Ovary (tissue), 9 donors: ENCODE data around the gene YAF2. TPM values are rescaled to one million over a fixed set of nuclear protein-coding genes. Genes with fewer than 3 reads are reported as not detected.

Experiments
- DNase-seq, 5 donors: peaks; one replicate each; pipeline ENCODE4 v3.0.0-alpha.2; 2019 to 2020
- H3K27ac ChIP-seq, 2 donors: fragments of 200-600 bp; one replicate each; pipeline versions ENCODE4 v1.5.1 to v1.8.0; 2019 to 2022
- H3K27me3 ChIP-seq: fragments of 200-600 bp; one replicate; pipeline ENCODE4 v1.8.0; 2022
- H3K36me3 ChIP-seq: fragments of 200-600 bp; sonication (generic); one replicate; pipeline ENCODE4 v1.5.1; 2019
- H3K4me1 ChIP-seq: one replicate; pipeline ENCODE4 v1.8.1; 2013; ENCODE audit warnings: mild to moderate bottlenecking, moderate library complexity; ENCODE audit not compliant: insufficient read depth
- H3K4me3 ChIP-seq: fragments of 200-600 bp; sonication (generic); one replicate; pipeline ENCODE4 v1.5.1; 2017
- H3K9me3 ChIP-seq, 2 donors: fragments of 200-600 bp in 1 of 2; sonication (generic) in 1 of 2; one replicate each; pipeline versions ENCODE4 v1.5.1 to v1.8.1; 2013 to 2019; ENCODE audit warnings: mild to moderate bottlenecking in 1 of 2, moderate library complexity in 1 of 2
- CTCF ChIP-seq, 3 donors: fragments of 450-650 bp in 2 of 3; fragments of 200-600 bp in 1 of 3; IDR thresholded peaks; one replicate each; pipeline versions ENCODE4 v1.5.1 to v1.8.0; 2016 to 2022; ENCODE audit warnings: antibody characterized with exemption in 3 of 3, mild to moderate bottlenecking in 1 of 3
- EP300 ChIP-seq: sonication (generic); formaldehyde crosslinking; IDR thresholded peaks from one replicate; pipeline ENCODE4 v1.6.1; 2017; ENCODE audit warnings: antibody characterized with exemption
- POLR2A ChIP-seq: fragments of 450-650 bp; IDR thresholded peaks from one replicate; pipeline ENCODE4 v1.6.1; 2017; ENCODE audit warnings: antibody characterized with exemption, mild to moderate bottlenecking, moderate library complexity
- WGBS, 3 donors: extraction: QIAGEN DNeasy Blood & Tissue Kit in 1 of 3; methylation state at CpG; one replicate each; pipeline versions ENCODE4 v1.1.5 to v1.1.7; 2013 to 2017; 5-methylcytosine and 5-hydroxymethylcytosine counted together
- intact Hi-C, 4 donors: fragments of 100-400 bp; cut with DNase I; formaldehyde crosslinking; loops; one replicate each; pipeline versions ENCODE4 v1.11.0 to v1.15.1; 2022 to 2023
- polyA plus RNA-seq, 2 donors: library from polyadenylated mRNA; stranded (reverse); fragments of 200-250 nt in 1 of 2; fragments of 350-450 nt in 1 of 2; fragmentation: Illumina TruSeq in 1 of 2; extraction: RNeasy Lipid Tissue Mini Kit (QIAGEN cat#74804) in 1 of 2; gene quantifications; one replicate each; pipeline ENCODE4 v1.2.3, GENCODE V29; 2013 to 2014
- total RNA-seq, 7 donors: library from RNA; depleted of rRNA in 2 of 7; stranded (reverse); fragments of >200 nt in 2 of 7; fragmentation: NEBNext Ultra II Directional in 3 of 7; extraction: Animal tissue kit (Norgen Biotek cat#: 25700) in 3 of 7; gene quantifications; one replicate each; pipeline versions ENCODE4 v1.1.0 to v1.2.4, GENCODE V29; 2016 to 2023
- donor health status: DM: no; HTN: no; CAD: no; lungs with moderate emphysema.
- donor health status: DM: no; HTN: no; CAD: no.
- donor health status: Bipolar disorder and iron deficiency.
- donor health status: DM: yes; HTN: yes; CAD: no.
- donor health status: DM: no; HTN: no; CAD: no.
- donor health status: DM: yes; HTN: yes; CAD: no.

YAF2 gene
- total and polyA plus RNA-seq, 9 donors = 14.3 to 47.7 (median 35.1) TPM

GRCh38 chr12:42130672-42131402 lies 107.2 kb downstream of the YAF2 start:
- 27 to 52% (median 39%) methylated on average over 4 of the region's 4 CpGs for WGBS, 3 donors
- Histone ChIP-seq H3K27ac (no peak overlapping the region), H3K36me3 (no peaks in the 10 kb centered on the region), H3K4me1 (peaks cover 1% of the 10 kb centered on the region), H3K4me3 (no peak overlapping the region), H3K27me3 (no peaks in the 10 kb centered on the region), H3K9me3 (no peaks in the 10 kb centered on the region)
- peak in 3 of 5 donors; percentile 30 to 59 (median 33) for DNase-seq
- intact Hi-C loops = loop anchor here in 2 of 4 donors (5.0 kb wide), 1 partner anchor 201 kb away; no protein-coding TSS in a partner anchor
- TF ChIP-seq POLR2A = no peak
- TF ChIP-seq EP300 = no peak
- no peak for TF ChIP-seq CTCF (IDR thresholded peaks at IDR 0.05)

- peak in 1 of 5 donors; percentile 34 for DNase-seq
- WGBS, 3 donors = 15 to 23% (median 18%) methylated on average over 4 of the region's 4 CpGs
- intact Hi-C loops = loop anchor here in 2 of 4 donors (5.0 kb wide), 1 partner anchor 203 kb away; no protein-coding TSS in a partner anchor
- no peak overlapping the region for H3K27ac ChIP-seq
- H3K4me3 ChIP-seq = no peak overlapping the region
- TF ChIP-seq CTCF (IDR thresholded peaks at IDR 0.05) = peak; percentile 70 to 77 (median 77)
- no peak for TF ChIP-seq EP300
- no peaks in the 10 kb centered on the region for H3K9me3 ChIP-seq
- no peaks in the 10 kb centered on the region for H3K27me3 ChIP-seq
- peaks cover 1% of the 10 kb centered on the region for H3K4me1 ChIP-seq
- H3K36me3 ChIP-seq = no peaks in the 10 kb centered on the region
Measured at GRCh38 chr12:42129595-42130204, 108.3 kb downstream of the YAF2 start.

- Histone ChIP-seq H3K27me3 (no peaks in the 10 kb centered on the region), H3K27ac (no peak overlapping the region), H3K9me3 (no peaks in the 10 kb centered on the region), H3K4me1 (peaks cover 1% of the 10 kb centered on the region), H3K4me3 (no peak overlapping the region), H3K36me3 (no peaks in the 10 kb centered on the region)
- intact Hi-C loops = no loop called here
- TF ChIP-seq CTCF (IDR thresholded peaks at IDR 0.05) (no peak), EP300 (no peak), POLR2A (no peak)
- DNase-seq = no peak
- 86 to 96% (median 93%) methylated on average over 6 of the region's 6 CpGs for WGBS, 3 donors
Measured at GRCh38 chr12:42128888-42129287, 109.2 kb downstream of the YAF2 start.

- intact Hi-C loops = no loop called here
- Histone ChIP-seq H3K27ac (no peak overlapping the region), H3K9me3 (no peaks in the 10 kb centered on the region), H3K4me3 (no peak overlapping the region), H3K4me1 (peaks cover 1% of the 10 kb centered on the region), H3K27me3 (no peaks in the 10 kb centered on the region), H3K36me3 (no peaks in the 10 kb centered on the region)
- TF ChIP-seq POLR2A = no peak
- TF ChIP-seq CTCF (IDR thresholded peaks at IDR 0.05) = no peak
- TF ChIP-seq EP300 = no peak
- WGBS, 3 donors = 82 to 89% (median 87%) methylated on average over 3 of the region's 3 CpGs
- DNase-seq = no peak
Measured at GRCh38 chr12:42128327-42128726, 109.7 kb downstream of the YAF2 start.
